ENCODE measurements around the gene RNF144B.

- TF ChIP-seq, protein P1, sequence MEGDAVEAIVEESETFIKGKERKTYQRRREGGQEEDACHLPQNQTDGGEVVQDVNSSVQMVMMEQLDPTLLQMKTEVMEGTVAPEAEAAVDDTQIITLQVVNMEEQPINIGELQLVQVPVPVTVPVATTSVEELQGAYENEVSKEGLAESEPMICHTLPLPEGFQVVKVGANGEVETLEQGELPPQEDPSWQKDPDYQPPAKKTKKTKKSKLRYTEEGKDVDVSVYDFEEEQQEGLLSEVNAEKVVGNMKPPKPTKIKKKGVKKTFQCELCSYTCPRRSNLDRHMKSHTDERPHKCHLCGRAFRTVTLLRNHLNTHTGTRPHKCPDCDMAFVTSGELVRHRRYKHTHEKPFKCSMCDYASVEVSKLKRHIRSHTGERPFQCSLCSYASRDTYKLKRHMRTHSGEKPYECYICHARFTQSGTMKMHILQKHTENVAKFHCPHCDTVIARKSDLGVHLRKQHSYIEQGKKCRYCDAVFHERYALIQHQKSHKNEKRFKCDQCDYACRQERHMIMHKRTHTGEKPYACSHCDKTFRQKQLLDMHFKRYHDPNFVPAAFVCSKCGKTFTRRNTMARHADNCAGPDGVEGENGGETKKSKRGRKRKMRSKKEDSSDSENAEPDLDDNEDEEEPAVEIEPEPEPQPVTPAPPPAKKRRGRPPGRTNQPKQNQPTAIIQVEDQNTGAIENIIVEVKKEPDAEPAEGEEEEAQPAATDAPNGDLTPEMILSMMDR (IDR thresholded peaks at IDR 0.05; ENCODE audit: insufficient read depth, low read length) = no peak
- TF ChIP-seq POLR2AphosphoS5 (IDR thresholded peaks at IDR 0.05; ENCODE audit: low read depth) = no peak
Observed at GRCh38 chr6:18415671-18416340, 28.7 kb downstream of the RNF144B start.

All from HL-60 (cell line).